Measurements from ENCODE around the gene ZNRF4.
"Not testable (repeated sequence)": the region's sequence is repeated elsewhere in the genome, so short reads cannot be mapped to it uniquely, and the experiment has no call there.

Gene ZNRF4

GRCh38 chr19:5478241-5478924 lies 23.2 kb downstream of the ZNRF4 start:
- no peak for DNase-seq

GRCh38 chr19:5478925-5479588 lies 23.8 kb downstream of the ZNRF4 start:
- no peak for DNase-seq

GRCh38 chr19:5479958-5480357 lies 24.7 kb downstream of the ZNRF4 start:
- peak; percentile 49 for DNase-seq

GRCh38 chr19:5480427-5480836 lies 25.2 kb downstream of the ZNRF4 start:
- no peak for DNase-seq

GRCh38 chr19:5481957-5482356 lies 26.7 kb downstream of the ZNRF4 start:
- no peak for DNase-seq

- DNase-seq, result peak; percentile 70
These were observed 29.4 kb downstream of the ZNRF4 start for GRCh38 chr19:5484398-5485285.

GRCh38 chr19:5485286-5485636 lies 30.0 kb downstream of the ZNRF4 start:
- DNase-seq, result no peak

- DNase-seq, result not testable (repeated sequence)
These were observed 30.4 kb downstream of the ZNRF4 start for GRCh38 chr19:5485658-5486057.

- DNase-seq, result no peak
These were observed 32.0 kb downstream of the ZNRF4 start for GRCh38 chr19:5487222-5487621.

- no peak for DNase-seq
These were observed 34.3 kb downstream of the ZNRF4 start for GRCh38 chr19:5489551-5489950.

- no peak for DNase-seq
These were observed 36.3 kb downstream of the ZNRF4 start for GRCh38 chr19:5491565-5491964.

- no peak for DNase-seq
These were observed 37.0 kb downstream of the ZNRF4 start for GRCh38 chr19:5492281-5492634.

- no peak for DNase-seq
These were observed 37.6 kb downstream of the ZNRF4 start for GRCh38 chr19:5492635-5493409.

GRCh38 chr19:5494773-5495172 lies 39.6 kb downstream of the ZNRF4 start:
- DNase-seq, result no peak

GRCh38 chr19:5495792-5496191 lies 40.6 kb downstream of the ZNRF4 start:
- no peak for DNase-seq

GRCh38 chr19:5497297-5497696 lies 42.1 kb downstream of the ZNRF4 start:
- DNase-seq, result no peak

GRCh38 chr19:5498830-5499550 lies 43.8 kb downstream of the ZNRF4 start:
- no peak for DNase-seq

- DNase-seq, result no peak
These were observed 46.7 kb downstream of the ZNRF4 start for GRCh38 chr19:5501907-5502306.

GRCh38 chr19:5503598-5503997 lies 48.4 kb downstream of the ZNRF4 start:
- DNase-seq, result no peak

GRCh38 chr19:5504114-5504513 lies 48.9 kb downstream of the ZNRF4 start:
- no peak for DNase-seq
